DOHH2 (cell line): ENCODE measurements around the gene LACTBL1.

Experiments
- EZH2phosphoT487 ChIP-seq: fragments of 200-600 bp; sonication (generic); IDR thresholded peaks from 2 replicates; pipeline ENCODE4 v1.6.1; 2017; ENCODE audit warnings: borderline replicate concordance, mild to moderate bottlenecking, antibody characterized with exemption, low read length, moderate library complexity, mixed read lengths
- TF ChIP-seq, protein P1 (sequence below): fragments of 200-600 bp; sonication (generic); IDR thresholded peaks from one replicate; pipeline ENCODE4 v1.5.1; 2014; ENCODE audit warnings: antibody characterized with exemption, mild to moderate bottlenecking, low read depth, low read length; ENCODE audit not compliant: poor library complexity, severe bottlenecking

DNA sequence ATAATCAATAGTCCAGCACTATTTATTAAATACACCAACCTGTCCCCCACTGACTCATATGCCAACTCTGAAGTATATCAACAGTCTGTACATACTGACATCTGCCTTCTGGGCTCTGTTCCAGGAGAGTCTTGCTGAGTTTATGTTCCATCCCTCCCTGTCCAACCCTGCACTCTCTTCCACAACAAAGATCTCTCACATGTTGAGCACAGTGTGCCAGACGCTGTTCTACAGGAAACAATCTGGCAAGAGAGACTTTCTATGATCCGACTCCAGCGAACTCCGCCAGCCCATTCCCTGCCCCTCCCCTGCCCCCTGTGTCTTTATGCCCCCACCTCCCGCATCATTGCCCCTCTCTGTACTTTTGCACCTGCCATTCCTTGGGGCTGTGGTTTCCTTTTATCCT is 3.4 kb downstream of the LACTBL1 start:
- TF ChIP-seq, protein P1, sequence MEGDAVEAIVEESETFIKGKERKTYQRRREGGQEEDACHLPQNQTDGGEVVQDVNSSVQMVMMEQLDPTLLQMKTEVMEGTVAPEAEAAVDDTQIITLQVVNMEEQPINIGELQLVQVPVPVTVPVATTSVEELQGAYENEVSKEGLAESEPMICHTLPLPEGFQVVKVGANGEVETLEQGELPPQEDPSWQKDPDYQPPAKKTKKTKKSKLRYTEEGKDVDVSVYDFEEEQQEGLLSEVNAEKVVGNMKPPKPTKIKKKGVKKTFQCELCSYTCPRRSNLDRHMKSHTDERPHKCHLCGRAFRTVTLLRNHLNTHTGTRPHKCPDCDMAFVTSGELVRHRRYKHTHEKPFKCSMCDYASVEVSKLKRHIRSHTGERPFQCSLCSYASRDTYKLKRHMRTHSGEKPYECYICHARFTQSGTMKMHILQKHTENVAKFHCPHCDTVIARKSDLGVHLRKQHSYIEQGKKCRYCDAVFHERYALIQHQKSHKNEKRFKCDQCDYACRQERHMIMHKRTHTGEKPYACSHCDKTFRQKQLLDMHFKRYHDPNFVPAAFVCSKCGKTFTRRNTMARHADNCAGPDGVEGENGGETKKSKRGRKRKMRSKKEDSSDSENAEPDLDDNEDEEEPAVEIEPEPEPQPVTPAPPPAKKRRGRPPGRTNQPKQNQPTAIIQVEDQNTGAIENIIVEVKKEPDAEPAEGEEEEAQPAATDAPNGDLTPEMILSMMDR: no peak
- no peak for TF ChIP-seq EZH2phosphoT487
